Body of pancreas (tissue), 4 donors: ENCODE data around the gene PPP2R5C. TPM values are rescaled to one million over a fixed set of nuclear protein-coding genes. Genes with fewer than 3 reads are reported as not detected.
A peak's percentile ranks its signal among the peaks of the same experiment; 100 is the strongest.

Source experiments
- ATAC-seq: fragments of 150-250 bp; one replicate; pipeline ENCODE4 v1.9.1; 2016
- DNase-seq, 4 donors: peaks; one replicate each; pipeline ENCODE4 v3.0.0-alpha.2; 2019
- H3K27ac ChIP-seq, 4 donors: fragments of 200-600 bp; sonication (generic); 1 replicate in 3 of 4; 2 replicates in 1 of 4; pipeline versions ENCODE4 v1.5.1 to v1.6.1; 2016 to 2019; ENCODE audit warnings: mild to moderate bottlenecking in 1 of 4, mixed read lengths in 1 of 4, moderate library complexity in 1 of 4
- H3K27me3 ChIP-seq, 2 donors: fragments of 200-600 bp; sonication (generic); one replicate each; pipeline ENCODE4 v1.6.0; 2016; ENCODE audit warnings: mild to moderate bottlenecking in 1 of 2
- H3K36me3 ChIP-seq, 2 donors: fragments of 200-600 bp; sonication (generic); replicated peaks in 1 of 2; 2 replicates each; pipeline ENCODE4 v1.5.1; 2016; ENCODE audit warnings: low read depth in 2 of 2; ENCODE audit not compliant: insufficient read depth in 1 of 2
- H3K4me1 ChIP-seq: fragments of 200-600 bp; sonication (generic); one replicate; pipeline ENCODE4 v1.6.0; 2016
- H3K4me3 ChIP-seq, 2 donors: fragments of 200-600 bp; sonication (generic); 1 replicate in 1 of 2; 2 replicates in 1 of 2; pipeline ENCODE4 v1.5.1; 2016 to 2019
- H3K9me3 ChIP-seq, 3 donors: fragments of 200-600 bp; sonication (generic); 1 replicate in 2 of 3; 2 replicates in 1 of 3; pipeline ENCODE4 v1.5.1; 2016
- CTCF ChIP-seq, 7 experiments: fragments of 450-650 bp in 4 of 7; fragments of 200-600 bp in 3 of 7; sonication (generic) in 3 of 7; IDR thresholded peaks; one replicate each; pipeline ENCODE4 v1.5.1; 2016 to 2019; ENCODE audit warnings: antibody characterized with exemption in 7 of 7
- POLR2A ChIP-seq, 3 donors: fragments of 450-650 bp; IDR thresholded peaks; one replicate each; pipeline ENCODE4 v1.6.1; 2016; ENCODE audit warnings: antibody characterized with exemption in 3 of 3, mild to moderate bottlenecking in 2 of 3
- WGBS, 2 donors: methylation state at CpG; one replicate each; pipeline ENCODE4 v1.1.5; 2017; 5-methylcytosine and 5-hydroxymethylcytosine counted together
- intact Hi-C: fragments of 100-400 bp; cut with DNase I; formaldehyde crosslinking; loops from one replicate; pipeline ENCODE4 v1.15.1; 2023
- total RNA-seq, 2 donors: library from RNA; depleted of rRNA; stranded (reverse); fragments of >200 nt; gene quantifications; one replicate each; pipeline ENCODE4 v1.1.0, GENCODE V29; 2016

PPP2R5C gene
- total RNA-seq, 2 donors from 2014 or later: 59.0 to 77.6 TPM

GRCh38 chr14:101884934-101885576, 123.5 kb downstream of the PPP2R5C start:
- Histone ChIP-seq H3K27me3 (no peaks in the 10 kb centered on the region), H3K27ac (no peak overlapping the region), H3K36me3 (peaks cover 0 to 12% of the 10 kb centered on the region in 2 donors), H3K4me3 (no peak overlapping the region), H3K9me3 (no peaks in the 10 kb centered on the region), H3K4me1 (peaks cover 19% of the 10 kb centered on the region)
- intact Hi-C loops: no loop called here
- ATAC-seq (no peak), DNase-seq (no peak)
- TF ChIP-seq POLR2A (IDR thresholded peaks at IDR 0.05) (no peak), CTCF (IDR thresholded peaks at IDR 0.05) (no peak)
- WGBS, 2 donors: 90 to 96% methylated on average over 22 to 24 of the region's 24 CpGs

DNA sequence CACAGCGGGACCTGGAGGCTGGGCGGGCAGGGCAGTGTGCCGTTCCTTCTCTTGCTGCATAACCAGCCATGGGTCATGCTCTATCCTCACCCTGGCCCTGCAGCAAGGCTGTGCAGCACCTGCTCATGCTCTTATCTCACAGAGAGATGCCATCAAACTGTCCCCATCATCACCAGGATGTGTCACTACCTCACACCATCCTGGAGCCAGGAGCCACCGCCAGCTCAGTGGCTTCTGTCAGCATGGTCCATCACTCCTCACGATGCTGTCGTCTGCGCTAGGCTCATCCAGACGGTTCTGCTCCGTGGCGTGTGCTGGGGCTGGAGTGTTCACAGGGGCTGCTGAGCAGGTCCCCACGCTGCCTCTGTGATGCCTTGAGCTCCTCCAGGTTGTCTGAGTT, 125.7 kb downstream of the PPP2R5C start:
- no peak for ATAC-seq
- Histone ChIP-seq H3K9me3 (no peaks in the 10 kb centered on the region), H3K36me3 (peaks cover 0 to 12% of the 10 kb centered on the region in 2 donors), H3K4me3 (no peak overlapping the region), H3K27ac (no peak overlapping the region), H3K4me1 (no peaks in the 10 kb centered on the region), H3K27me3 (no peaks in the 10 kb centered on the region)
- TF ChIP-seq POLR2A (IDR thresholded peaks at IDR 0.05) (no peak), CTCF (IDR thresholded peaks at IDR 0.05) (no peak)
- no peak for DNase-seq
- 93 to 99% methylated on average over 11 of the region's 11 CpGs for WGBS, 2 donors
- intact Hi-C loops: no loop called here

- Histone ChIP-seq H3K9me3 (no peaks in the 10 kb centered on the region), H3K4me1 (no peaks in the 10 kb centered on the region), H3K4me3 (no peak overlapping the region), H3K27ac (no peak overlapping the region), H3K27me3 (no peaks in the 10 kb centered on the region), H3K36me3 (peaks cover 0 to 14% of the 10 kb centered on the region in 2 donors)
- WGBS, 2 donors: 92 to 93% methylated on average over 10 of the region's 10 CpGs
- no peak for DNase-seq
- no peak for ATAC-seq
- intact Hi-C loops: no loop called here
- TF ChIP-seq POLR2A (IDR thresholded peaks at IDR 0.05) (no peak), CTCF (IDR thresholded peaks at IDR 0.05) (no peak)
These were observed 126.7 kb downstream of the PPP2R5C start for GRCh38 chr14:101888182-101888581.

DNA sequence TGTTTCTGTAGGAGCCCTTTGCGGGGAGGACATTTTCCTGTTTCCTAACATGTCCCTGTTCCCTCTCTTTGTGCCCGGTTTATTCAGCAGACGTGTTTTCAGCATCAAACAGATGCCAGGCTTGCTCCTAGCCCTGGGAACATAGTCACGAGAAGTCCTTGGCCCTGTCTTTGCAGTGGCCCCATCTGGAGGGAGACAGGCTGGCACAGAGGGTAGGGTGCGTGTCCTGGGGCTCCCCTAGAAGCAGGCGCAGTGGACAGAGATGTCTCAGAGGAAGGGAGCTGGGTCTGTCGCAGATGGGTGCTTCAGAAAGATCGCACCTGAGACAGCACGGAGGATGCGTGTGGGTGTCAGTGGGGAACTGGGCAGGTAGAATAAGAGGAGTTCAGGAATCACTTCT, 127.9 kb downstream of the PPP2R5C start:
- no peak for DNase-seq
- intact Hi-C loops: no loop called here
- no peaks in the 10 kb centered on the region for H3K9me3 ChIP-seq
- H3K4me1 ChIP-seq: no peaks in the 10 kb centered on the region
- peaks cover 0 to 9% of the 10 kb centered on the region in 2 donors for H3K36me3 ChIP-seq
- H3K27me3 ChIP-seq: no peaks in the 10 kb centered on the region
- no peak for ATAC-seq
- no peak overlapping the region for H3K4me3 ChIP-seq
- TF ChIP-seq POLR2A (IDR thresholded peaks at IDR 0.05): no peak
- TF ChIP-seq CTCF (IDR thresholded peaks at IDR 0.05): no peak
- WGBS, 2 donors: 92% methylated on average over 10 of the region's 10 CpGs
- no peak overlapping the region for H3K27ac ChIP-seq

DNA sequence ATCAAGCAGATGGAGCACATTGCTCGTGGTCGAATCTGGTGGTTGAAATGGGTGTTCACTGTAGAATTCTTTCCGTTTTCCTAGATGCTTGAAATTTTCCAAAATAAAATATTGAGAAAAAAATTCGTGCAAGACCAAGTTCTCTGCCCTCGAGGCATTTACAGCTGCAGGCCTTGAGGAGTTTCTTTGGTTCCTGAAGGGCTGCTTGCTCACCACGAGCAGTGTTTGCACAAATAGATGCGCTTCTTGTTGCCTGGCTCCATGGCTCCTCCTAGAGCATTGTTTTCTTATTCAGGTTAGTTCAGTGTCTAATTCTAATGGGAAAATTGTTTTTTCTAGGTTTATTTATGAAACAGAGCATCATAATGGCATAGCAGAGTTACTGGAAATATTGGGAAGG, 128.4 kb downstream of the PPP2R5C start:
- Histone ChIP-seq H3K27ac (no peak overlapping the region), H3K4me3 (no peak overlapping the region), H3K36me3 (peaks cover 0 to 9% of the 10 kb centered on the region in 2 donors), H3K9me3 (no peaks in the 10 kb centered on the region), H3K27me3 (no peaks in the 10 kb centered on the region), H3K4me1 (no peaks in the 10 kb centered on the region)
- intact Hi-C loops: no loop called here
- ATAC-seq: no peak
- 57 to 63% methylated on average over 7 of the region's 7 CpGs for WGBS, 2 donors
- peak in 2 of 4 donors; percentile 34 to 39 for DNase-seq
- TF ChIP-seq POLR2A (IDR thresholded peaks at IDR 0.05) (no peak), CTCF (IDR thresholded peaks at IDR 0.05) (peak in 5 of 7 experiments; percentile 10 to 47 (median 33))
